ENCODE results near the gene HERC4. TPM values are rescaled to one million over a fixed set of nuclear protein-coding genes. Genes with fewer than 3 reads are reported as not detected.

HERC4 gene
- total RNA-seq, 3 donors from 2014 or later, result 43.2 to 81.4 (median 66.2) TPM

DNA sequence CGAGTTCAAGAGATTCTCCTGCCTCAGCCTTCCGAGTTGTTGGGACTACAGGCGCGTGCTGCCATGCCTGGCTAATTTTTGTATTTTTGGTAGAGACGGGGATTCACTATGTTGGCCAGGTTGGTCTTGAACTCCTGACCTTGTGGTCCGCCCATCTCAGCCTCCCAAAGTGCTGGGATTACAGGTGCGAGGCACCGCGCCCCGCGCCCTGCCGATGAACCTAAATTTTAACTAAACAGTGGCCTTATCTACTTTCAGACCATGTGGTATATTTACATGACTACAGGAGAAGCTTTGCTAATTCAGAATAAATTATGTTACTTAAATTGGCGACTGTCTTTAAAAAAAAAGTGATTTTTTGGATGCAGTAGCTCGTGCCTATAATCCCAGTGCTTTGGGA, 181.4 kb downstream of the HERC4 start:
- Histone ChIP-seq H3K4me1 (no peaks in the 10 kb centered on the region), H3K9me3 (no peaks in the 10 kb centered on the region), H3K27me3 (no peaks in the 10 kb centered on the region), H3K4me3 (no peak overlapping the region), H3K36me3 (no peaks in the 10 kb centered on the region), H3K27ac (no peak overlapping the region)
- TF ChIP-seq POLR2AphosphoS5 (IDR thresholded peaks at IDR 0.05) (no peak), POLR2A (IDR thresholded peaks at IDR 0.05) (no peak)
- TF ChIP-seq, protein P1, sequence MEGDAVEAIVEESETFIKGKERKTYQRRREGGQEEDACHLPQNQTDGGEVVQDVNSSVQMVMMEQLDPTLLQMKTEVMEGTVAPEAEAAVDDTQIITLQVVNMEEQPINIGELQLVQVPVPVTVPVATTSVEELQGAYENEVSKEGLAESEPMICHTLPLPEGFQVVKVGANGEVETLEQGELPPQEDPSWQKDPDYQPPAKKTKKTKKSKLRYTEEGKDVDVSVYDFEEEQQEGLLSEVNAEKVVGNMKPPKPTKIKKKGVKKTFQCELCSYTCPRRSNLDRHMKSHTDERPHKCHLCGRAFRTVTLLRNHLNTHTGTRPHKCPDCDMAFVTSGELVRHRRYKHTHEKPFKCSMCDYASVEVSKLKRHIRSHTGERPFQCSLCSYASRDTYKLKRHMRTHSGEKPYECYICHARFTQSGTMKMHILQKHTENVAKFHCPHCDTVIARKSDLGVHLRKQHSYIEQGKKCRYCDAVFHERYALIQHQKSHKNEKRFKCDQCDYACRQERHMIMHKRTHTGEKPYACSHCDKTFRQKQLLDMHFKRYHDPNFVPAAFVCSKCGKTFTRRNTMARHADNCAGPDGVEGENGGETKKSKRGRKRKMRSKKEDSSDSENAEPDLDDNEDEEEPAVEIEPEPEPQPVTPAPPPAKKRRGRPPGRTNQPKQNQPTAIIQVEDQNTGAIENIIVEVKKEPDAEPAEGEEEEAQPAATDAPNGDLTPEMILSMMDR (IDR thresholded peaks at IDR 0.05), result no peak
- DNase-seq (ENCODE audit: low spot score in 2 of 2), result no peak
- intact Hi-C loops (cut with DNase I; ENCODE audit: low total_unique reads), result no loop called here

DNA sequence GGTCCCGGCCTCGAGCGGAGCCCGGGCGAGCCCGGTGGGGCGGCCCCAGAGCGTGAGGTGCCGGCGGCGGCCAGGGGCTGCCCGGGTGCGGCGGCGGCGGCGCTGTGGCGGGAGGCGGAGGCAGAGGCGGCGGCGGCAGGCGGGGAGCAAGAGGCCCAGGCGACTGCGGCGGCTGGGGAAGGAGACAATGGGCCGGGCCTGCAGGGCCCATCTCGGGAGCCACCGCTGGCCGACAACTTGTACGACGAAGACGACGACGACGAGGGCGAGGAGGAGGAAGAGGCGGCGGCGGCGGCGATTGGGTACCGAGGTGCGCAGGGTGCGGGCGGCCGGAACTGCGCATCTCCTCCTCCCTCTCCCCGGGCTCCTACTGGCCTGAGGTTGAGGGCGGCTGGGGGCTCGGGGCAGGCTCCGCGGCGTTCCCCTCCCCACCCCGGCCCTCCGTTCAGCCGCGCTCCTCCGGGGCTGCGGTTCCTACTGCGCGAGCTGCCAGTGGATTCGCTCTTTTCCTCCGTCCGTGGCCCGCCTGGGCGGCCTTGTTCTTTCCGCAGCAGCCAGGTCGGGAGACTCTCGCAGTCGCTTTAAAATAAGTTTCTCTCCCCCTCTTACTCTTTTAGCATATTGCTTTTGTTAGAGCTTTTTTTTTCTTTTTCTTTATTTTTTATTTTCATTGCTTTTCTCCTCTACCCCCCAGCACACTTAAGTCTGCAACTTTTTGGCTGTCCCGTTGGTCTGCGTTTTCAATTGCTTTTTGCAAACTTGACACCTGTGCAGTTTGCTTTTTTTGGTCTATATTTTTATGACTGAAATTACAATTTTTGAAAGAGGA, 190.0 kb downstream of the HERC4 start:
- Histone ChIP-seq H3K36me3 (no peaks in the 10 kb centered on the region), H3K4me1 (no peaks in the 10 kb centered on the region), H3K4me3 (peak overlapping the region; percentile 71 to 87 (median 82)), H3K27me3 (no peaks in the 10 kb centered on the region), H3K27ac (peak overlapping the region; percentile 97 to 98), H3K9me3 (no peaks in the 10 kb centered on the region)
- intact Hi-C loops (cut with DNase I; ENCODE audit: low total_unique reads), result loop anchor here (5.0 kb wide), 1 partner anchor 757 kb away; no protein-coding TSS in a partner anchor
- TF ChIP-seq POLR2A (IDR thresholded peaks at IDR 0.05) (no peak), POLR2AphosphoS5 (IDR thresholded peaks at IDR 0.05) (no peak)
- TF ChIP-seq, protein P1 (IDR thresholded peaks at IDR 0.05), result peak in 1 of 3 donors; percentile 12
- peak; percentile 65 to 77 for DNase-seq (ENCODE audit: low spot score in 2 of 2)

DNA sequence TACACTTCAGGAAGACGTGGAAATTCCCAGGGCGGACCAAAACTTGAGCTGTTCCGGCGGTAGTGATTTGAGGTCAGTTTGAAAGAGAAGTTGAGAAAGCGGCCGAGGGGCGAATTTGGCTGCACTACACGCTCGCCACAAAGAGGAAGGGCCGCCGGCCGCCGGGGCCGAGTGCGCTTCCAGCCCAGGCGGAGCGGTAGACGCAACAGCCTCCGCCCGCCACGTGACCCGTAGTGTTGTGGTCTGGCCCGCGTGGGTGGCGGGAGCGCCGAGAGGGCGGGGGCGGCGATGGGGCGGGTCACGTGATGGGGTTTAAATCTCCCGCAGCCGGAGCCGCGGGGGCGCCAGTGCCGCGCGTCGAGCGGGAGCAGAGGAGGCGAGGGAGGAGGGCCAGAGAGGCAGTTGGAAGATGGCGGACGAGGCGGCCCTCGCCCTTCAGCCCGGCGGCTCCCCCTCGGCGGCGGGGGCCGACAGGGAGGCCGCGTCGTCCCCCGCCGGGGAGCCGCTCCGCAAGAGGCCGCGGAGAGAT, 190.7 kb downstream of the HERC4 start, which contains the start of gene SIRT1:
TSS of gene SIRT1 (plus strand) at position 344 of the 529 bp plus-strand sequence. CDS start at position 410, 66 bp downstream.
- H3K36me3 ChIP-seq, result no peaks in the 10 kb centered on the region
- intact Hi-C loops (cut with DNase I; ENCODE audit: low total_unique reads), result loop anchor here (5.0 kb wide), 1 partner anchor 758 kb away; no protein-coding TSS in a partner anchor
- peak within 1 kb of the TSS; percentile 97 to 98 for H3K27ac ChIP-seq
- H3K4me1 ChIP-seq, result no peaks in the 10 kb centered on the region
- peak within 1 kb of the TSS; percentile 71 to 87 (median 82) for H3K4me3 ChIP-seq
- DNase-seq (ENCODE audit: low spot score in 2 of 2), result peak; percentile 89 to 96
- TF ChIP-seq POLR2AphosphoS5 (IDR thresholded peaks at IDR 0.05), result peak; percentile 91 to 96 (median 92)
- TF ChIP-seq POLR2A (IDR thresholded peaks at IDR 0.05), result peak; percentile 81
- TF ChIP-seq, protein P1 (IDR thresholded peaks at IDR 0.05), result peak in 2 of 3 donors; percentile 9 to 13
- H3K27me3 ChIP-seq, result no peaks in the 10 kb centered on the region
- no peaks in the 10 kb centered on the region for H3K9me3 ChIP-seq

DNA sequence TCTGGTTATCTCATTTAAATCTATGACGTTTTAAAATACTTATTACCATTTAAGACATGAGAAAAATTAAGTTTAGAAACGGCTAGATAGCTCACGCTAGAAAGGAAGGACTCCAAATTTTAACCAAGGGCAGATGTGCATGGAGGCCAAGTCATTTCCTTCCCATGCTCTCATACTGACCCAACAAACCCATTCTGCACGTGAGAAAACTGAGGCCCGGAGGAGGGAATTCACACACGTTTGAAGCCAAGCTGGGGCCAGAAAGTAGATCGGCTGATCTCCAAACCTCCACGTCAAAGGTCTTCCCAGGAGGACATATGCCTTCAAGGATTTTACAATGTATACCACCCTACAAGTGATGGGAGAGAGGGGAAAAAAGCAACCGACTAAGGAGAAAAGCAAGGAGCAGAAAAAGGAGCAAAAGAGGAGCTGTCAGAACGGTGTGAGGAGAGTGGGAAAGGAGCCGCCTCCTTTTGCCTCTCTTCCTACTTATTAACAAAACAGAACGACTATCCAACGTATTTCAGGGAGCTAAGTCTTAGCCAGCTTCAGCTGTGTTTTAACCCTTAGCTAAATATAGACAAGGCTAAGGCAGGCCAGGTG, 191.3 kb downstream of the HERC4 start:
- Histone ChIP-seq H3K27ac (peak overlapping the region; percentile 97 to 98), H3K27me3 (no peaks in the 10 kb centered on the region), H3K9me3 (no peaks in the 10 kb centered on the region), H3K4me3 (peak overlapping the region; percentile 71 to 87 (median 82)), H3K4me1 (no peaks in the 10 kb centered on the region), H3K36me3 (no peaks in the 10 kb centered on the region)
- intact Hi-C loops (cut with DNase I; ENCODE audit: low total_unique reads), result loop anchor here (5.0 kb wide), 1 partner anchor 758 kb away; no protein-coding TSS in a partner anchor
- no peak for TF ChIP-seq POLR2AphosphoS5 (IDR thresholded peaks at IDR 0.05)
- TF ChIP-seq, protein P1 (IDR thresholded peaks at IDR 0.05), result no peak
- no peak for TF ChIP-seq POLR2A (IDR thresholded peaks at IDR 0.05)
- no peak for DNase-seq (ENCODE audit: low spot score in 2 of 2)

Measured in breast epithelium (tissue), 4 donors.